BLaER1 treated with 17β-estradiol and CSF1 and Interleukin-3, amounts not matched to agents 10 nM and 100 nM (cell line): ENCODE results near the gene UNC119B.

Experiments
- H3K27ac ChIP-seq, 11 experiments: shearing (Covaris generic); formaldehyde crosslinking; 2 replicates each; pipeline ENCODE4 v1.8.1; 2022
- H3K27me3 ChIP-seq, 11 experiments: shearing (Covaris generic); formaldehyde crosslinking; 2 replicates each; pipeline ENCODE4 v1.8.1; 2022
- H3K36me3 ChIP-seq, 11 experiments: shearing (Covaris generic); formaldehyde crosslinking; 2 replicates each; pipeline ENCODE4 v1.8.1; 2022
- H3K4me1 ChIP-seq, 10 experiments: shearing (Covaris generic); formaldehyde crosslinking; 2 replicates each; pipeline ENCODE4 v1.8.1; 2022
- H3K4me2 ChIP-seq, 11 experiments: shearing (Covaris generic); formaldehyde crosslinking; 2 replicates each; pipeline ENCODE4 v1.8.1; 2022
- H3K4me3 ChIP-seq, 10 experiments: shearing (Covaris generic); formaldehyde crosslinking; 2 replicates each; pipeline ENCODE4 v1.8.1; 2022
- H3K9ac ChIP-seq, 11 experiments: shearing (Covaris generic); formaldehyde crosslinking; 2 replicates each; pipeline ENCODE4 v1.8.1; 2022
- H3K9me3 ChIP-seq, 11 experiments: shearing (Covaris generic); formaldehyde crosslinking; replicated peaks in 1 of 11; 2 replicates each; pipeline ENCODE4 v1.8.1; 2022
- H4K20me1 ChIP-seq, 11 experiments: shearing (Covaris generic); formaldehyde crosslinking; 2 replicates each; pipeline ENCODE4 v1.8.1; 2022
- Cebpa-rat ChIP-seq, 11 experiments: shearing (Covaris generic); IDR thresholded peaks; 2 replicates each; pipeline ENCODE4 v1.8.1; 2022

The UNC119B gene

DNA sequence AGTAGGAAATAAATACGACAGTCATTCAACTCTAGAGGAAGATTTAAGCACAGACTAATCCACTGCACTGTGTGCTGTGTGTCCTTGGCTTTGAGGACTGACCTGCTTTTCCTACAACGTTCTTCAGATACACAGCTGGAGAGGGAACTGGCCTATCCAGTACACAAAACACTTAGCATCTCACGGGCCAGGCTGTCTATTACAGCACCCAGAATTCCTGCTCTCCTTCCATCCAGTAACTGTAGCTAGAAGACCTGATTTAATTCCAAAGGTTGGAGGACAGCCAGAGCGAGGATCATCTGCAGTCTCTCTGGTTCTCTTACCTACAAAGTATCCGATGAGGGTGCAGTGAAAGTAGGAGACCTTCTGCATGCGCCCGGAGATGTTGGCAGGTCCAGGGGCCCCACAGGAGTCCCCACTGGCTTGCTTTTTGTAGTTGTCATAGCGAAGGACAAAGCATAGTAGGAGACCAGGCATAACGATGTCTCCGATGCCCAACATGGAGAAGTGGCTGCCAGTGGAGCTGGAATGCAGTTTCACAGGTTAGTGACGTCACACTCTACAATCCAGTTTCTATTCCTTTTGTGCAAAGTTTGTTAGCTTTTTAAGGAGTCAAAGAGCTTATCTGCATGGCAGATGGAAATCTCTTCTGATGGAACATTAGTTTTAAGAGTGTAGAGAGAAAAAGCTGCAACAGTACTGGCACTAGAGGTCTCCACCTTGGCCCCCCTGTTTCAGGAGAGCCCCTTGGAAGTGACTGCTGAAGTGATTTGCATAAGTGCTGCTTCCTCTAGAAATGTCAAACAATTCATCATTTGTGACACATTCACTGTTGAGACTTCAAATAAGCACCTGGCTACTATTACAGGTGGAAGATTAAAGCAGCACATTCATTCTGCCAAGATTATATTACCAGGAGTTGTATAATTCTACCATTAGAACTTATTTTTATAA, 57.1 kb downstream of the UNC119B start:
- H3K36me3 ChIP-seq = peaks cover 77 to 100% (median 93%) of the 10 kb centered on the region in 11 experiments

DNA sequence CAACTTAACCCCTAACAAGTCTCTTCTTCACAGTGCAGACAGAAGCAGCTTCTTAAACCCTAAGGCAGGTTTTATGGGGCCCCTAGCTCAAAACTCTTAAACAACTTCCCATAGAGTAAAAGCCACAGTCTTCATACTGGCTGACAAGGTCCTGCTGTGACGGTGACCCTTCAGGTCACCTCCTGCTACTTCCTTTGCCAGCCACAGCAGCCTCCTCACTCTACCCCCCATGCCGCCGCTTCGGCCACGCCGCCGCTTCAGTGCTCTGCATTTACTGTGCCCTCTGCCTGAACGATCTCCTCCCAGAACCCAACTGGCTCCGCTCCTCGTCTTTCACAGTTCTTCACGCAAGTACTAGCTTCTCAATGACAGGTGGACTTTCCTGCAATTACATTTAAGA, 60.8 kb downstream of the UNC119B start:
- Histone ChIP-seq H3K4me3 (no peak overlapping the region), H3K4me2 (no peak overlapping the region), H3K9me3 (no peaks in the 10 kb centered on the region), H3K4me1 (no peaks in the 10 kb centered on the region), H3K9ac (no peak overlapping the region), H3K27me3 (no peaks in the 10 kb centered on the region), H3K27ac (no peak overlapping the region), H4K20me1 (peaks cover 0 to 66% (median 33%) of the 10 kb centered on the region in 11 experiments; a peak in 13 of 22 replicates), H3K36me3 (peaks cover 64 to 100% (median 78%) of the 10 kb centered on the region in 11 experiments)
- TF ChIP-seq Cebpa-rat (IDR thresholded peaks at IDR 0.05) = no peak

More for the DNA sequence above, 57.1 kb downstream of the UNC119B start:
- Histone ChIP-seq H3K4me2 (no peak overlapping the region), H3K4me1 (no peaks in the 10 kb centered on the region), H3K27me3 (peaks cover 0 to 10% (median 0%) of the 10 kb centered on the region in 11 experiments; a peak in 6 of 22 replicates), H3K27ac (no peak overlapping the region), H3K9ac (no peak overlapping the region), H3K9me3 (no peaks in the 10 kb centered on the region), H3K4me3 (no peak overlapping the region), H4K20me1 (peaks cover 6 to 68% (median 26%) of the 10 kb centered on the region in 11 experiments; a peak in 17 of 22 replicates)
- no peak for TF ChIP-seq Cebpa-rat (IDR thresholded peaks at IDR 0.05)
